Endometrial microvascular endothelial cells (primary cell): ENCODE measurements around the gene TSBP1. TPM values are rescaled to one million over a fixed set of nuclear protein-coding genes. Genes with fewer than 3 reads are reported as not detected.

Source experiments
- total RNA-seq: library from RNA; depleted of rRNA; stranded (reverse); fragments of >200 nt; gene quantifications from one replicate; pipeline ENCODE4 v1.2.3, GENCODE V29; 2015; ENCODE audit errors: inconsistent ontology term

Gene TSBP1
- total RNA-seq, 1 donor from 2014 or later = not detected

Other genes with a start within 250 kb of the TSBP1 start
- gene ATF6B, start 243.7 kb downstream of the TSBP1 start, total RNA-seq = 23.0 TPM
- 7.9 TPM for gene FKBPL, start 241.6 kb downstream of the TSBP1 start, total RNA-seq
- gene PRRT1, start 220.0 kb downstream of the TSBP1 start, total RNA-seq = not detected
- 49.3 TPM for gene PPT2, start 217.8 kb downstream of the TSBP1 start, total RNA-seq
- 6.6 TPM for gene EGFL8, start 207.3 kb downstream of the TSBP1 start, total RNA-seq
- gene AGPAT1, start 195.8 kb downstream of the TSBP1 start, total RNA-seq = 37.0 TPM
- 57.0 TPM for gene RNF5, start 193.5 kb downstream of the TSBP1 start, total RNA-seq
- gene AGER, start 187.7 kb downstream of the TSBP1 start, total RNA-seq = 0.65 TPM
- 32.9 TPM for gene PBX2, start 181.7 kb downstream of the TSBP1 start, total RNA-seq
- 31.0 TPM for gene GPSM3, start 179.3 kb downstream of the TSBP1 start, total RNA-seq
- gene NOTCH4, start 147.8 kb downstream of the TSBP1 start, total RNA-seq = 101 TPM
- not detected for gene BTNL2, start 35.3 kb upstream of the TSBP1 start, total RNA-seq
- not detected for gene HLA-DRA, start 68.0 kb upstream of the TSBP1 start, total RNA-seq
- 0.37 TPM for gene HLA-DRB5, start 158.4 kb upstream of the TSBP1 start, total RNA-seq
- 28.9 TPM for gene HLA-DRB1, start 217.9 kb upstream of the TSBP1 start, total RNA-seq